HG02970 (cell line): ENCODE data around the gene TRPM6.
"Not testable (repeated sequence)": the region's sequence is repeated elsewhere in the genome, so short reads cannot be mapped to it uniquely, and the experiment has no call there.

ENCODE experiments used
- ATAC-seq: cut with Tn5 transposase; IDR thresholded peaks from one replicate; pipeline ENCODE4 v1.9.1; 2021; ENCODE audit warnings: mild to moderate bottlenecking, moderate library complexity, moderate number of reproducible peaks; ENCODE audit not compliant: unreplicated experiment, low FRiP score

TRPM6 gene

DNA sequence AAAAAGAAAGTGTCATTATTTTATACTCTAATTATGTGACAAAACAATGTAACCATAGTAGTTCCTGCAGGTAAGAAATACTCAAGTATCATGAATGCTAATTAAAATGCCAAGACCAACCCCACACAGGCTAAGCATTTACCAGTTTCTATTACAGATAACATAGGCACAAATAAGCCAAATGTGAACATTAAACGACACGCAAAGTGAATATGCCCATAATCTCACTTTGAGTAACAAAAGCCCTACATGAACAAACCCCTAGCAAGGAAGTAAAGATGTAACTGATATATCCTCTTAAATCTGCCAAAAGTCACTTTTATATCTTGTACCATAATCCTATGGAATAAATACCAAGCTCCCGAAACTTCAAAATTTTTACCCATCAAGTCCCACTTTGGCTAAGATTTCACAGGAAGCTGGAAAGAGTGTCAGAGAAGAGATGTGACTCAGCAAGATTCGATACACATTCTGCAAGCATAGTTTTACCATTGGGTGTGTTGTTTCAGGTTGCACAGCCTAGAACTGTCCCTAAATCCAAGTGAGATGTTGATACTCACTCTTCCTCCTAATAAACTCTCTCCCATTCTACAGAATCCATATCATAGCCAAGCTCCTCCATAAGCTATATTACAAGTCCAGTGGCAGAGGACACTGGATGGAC lies 28.8 kb downstream of the TRPM6 start:
- ATAC-seq = no peak

GRCh38 chr9:74856989-74857388 lies 30.7 kb downstream of the TRPM6 start:
- no peak for ATAC-seq

DNA sequence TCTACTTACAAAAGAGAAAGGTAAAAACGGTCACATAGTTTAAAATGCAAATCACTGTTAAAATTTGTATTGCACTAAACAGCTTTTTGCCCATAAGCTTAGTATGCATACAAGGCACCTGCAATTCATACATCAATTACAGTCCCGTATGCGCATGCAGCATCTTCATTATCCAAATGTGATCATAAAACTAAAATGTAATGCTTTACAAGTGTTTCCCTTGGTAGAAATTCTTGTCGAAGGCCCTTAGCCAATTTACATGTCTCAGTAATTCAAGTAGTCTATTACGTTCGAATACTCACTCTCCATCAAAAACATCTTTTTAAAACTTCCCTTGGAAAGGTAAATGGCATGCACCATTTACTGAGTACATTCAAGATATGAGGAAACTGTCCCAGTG lies 32.6 kb downstream of the TRPM6 start:
- ATAC-seq = no peak

DNA sequence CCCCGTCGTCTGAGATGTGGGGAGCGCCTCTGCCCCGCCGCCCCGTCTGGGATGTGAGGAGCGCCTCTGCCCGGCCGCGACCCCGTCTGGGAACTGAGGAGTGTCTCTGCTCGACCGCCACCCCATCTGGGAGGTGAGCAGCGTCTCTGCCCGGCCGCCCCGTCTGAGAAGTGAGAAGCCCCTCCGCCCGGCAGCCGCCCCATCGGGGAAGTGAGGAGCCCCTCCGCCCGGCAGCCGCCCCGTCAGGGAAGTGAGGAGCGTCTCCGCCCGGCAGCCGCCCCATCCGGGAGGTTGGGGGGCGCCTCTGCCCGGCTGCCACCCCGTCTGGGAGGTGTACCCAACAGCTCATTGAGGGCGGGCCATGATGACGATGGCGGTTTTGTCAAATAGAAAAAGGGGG lies 34.7 kb downstream of the TRPM6 start:
- ATAC-seq = not testable (repeated sequence)

- no peak for ATAC-seq
Measured at GRCh38 chr9:74848153-74848525, 39.6 kb downstream of the TRPM6 start.

DNA sequence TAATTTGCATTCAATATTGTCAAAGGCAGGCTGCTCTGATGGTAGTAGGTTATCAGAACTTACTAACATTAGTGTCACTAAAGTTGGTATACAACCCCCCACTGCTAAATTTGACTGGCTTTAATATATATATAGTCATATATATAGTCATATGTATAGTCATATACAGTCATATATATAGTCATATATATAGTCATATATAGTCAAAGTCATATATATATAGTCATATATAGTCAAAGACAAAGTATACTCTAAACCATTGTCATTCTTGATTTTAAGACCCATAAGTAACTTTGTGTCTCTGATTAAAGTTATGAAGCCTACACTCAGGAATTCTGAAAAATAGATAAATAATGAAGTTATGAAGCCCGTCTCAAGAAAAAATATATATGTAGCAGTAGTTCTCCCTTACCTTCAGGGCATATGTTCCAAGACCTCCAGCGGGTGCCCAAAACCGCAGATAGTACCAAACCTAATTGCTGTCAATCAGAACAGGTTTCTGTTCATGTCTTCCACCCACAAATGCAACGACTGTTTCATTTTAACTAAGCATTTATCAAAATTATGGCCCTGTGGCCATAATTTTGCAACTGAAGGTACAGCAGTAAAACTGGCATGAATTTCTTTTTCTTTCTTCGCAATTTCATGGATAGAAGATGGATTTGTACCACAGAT lies 40.1 kb downstream of the TRPM6 start:
- ATAC-seq = no peak

- no peak for ATAC-seq
Measured at GRCh38 chr9:74846766-74847165, 41.0 kb downstream of the TRPM6 start.

GRCh38 chr9:74838351-74838750 lies 49.4 kb downstream of the TRPM6 start:
- no peak for ATAC-seq

DNA sequence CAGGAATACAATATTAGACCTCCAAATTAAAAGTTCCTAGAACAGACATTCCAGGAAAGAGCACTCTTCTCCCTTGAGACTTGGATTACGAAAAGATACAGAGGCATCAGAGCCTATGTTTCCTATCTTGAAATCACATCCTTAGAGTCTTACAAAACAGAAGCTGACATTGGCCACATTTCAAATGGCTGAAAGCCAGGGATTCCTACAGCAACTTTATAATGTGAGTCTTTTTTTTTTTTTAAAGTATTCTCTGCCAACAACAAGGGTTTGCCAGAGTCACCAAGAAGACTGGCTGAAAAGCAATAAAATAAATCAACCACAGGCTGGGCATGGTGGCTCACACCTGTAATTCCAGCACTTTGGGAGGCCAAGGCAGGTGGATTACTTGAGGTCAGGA lies 63.1 kb downstream of the TRPM6 start:
- no peak for ATAC-seq

DNA sequence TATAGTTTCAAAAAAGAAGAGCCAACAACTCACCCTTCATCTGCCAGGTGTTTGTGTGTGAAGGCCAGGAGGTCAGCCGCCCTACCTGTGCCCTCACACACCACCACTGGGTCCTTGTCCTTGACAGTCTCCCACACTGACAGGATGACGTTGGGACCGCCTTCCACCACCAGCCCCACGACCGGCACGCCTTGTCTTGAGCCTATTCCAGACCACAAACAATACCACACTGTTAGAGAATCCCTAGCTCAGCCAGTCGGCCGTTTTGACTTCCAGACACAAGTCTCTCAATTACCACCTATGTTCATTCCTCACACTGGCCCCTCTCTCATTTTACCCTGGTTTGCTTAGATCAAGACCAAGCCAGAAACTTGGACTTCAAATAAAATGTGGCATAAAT lies 66.1 kb downstream of the TRPM6 start:
- ATAC-seq = no peak

- ATAC-seq = no peak
Measured at GRCh38 chr9:74817816-74818215, 69.9 kb downstream of the TRPM6 start.

DNA sequence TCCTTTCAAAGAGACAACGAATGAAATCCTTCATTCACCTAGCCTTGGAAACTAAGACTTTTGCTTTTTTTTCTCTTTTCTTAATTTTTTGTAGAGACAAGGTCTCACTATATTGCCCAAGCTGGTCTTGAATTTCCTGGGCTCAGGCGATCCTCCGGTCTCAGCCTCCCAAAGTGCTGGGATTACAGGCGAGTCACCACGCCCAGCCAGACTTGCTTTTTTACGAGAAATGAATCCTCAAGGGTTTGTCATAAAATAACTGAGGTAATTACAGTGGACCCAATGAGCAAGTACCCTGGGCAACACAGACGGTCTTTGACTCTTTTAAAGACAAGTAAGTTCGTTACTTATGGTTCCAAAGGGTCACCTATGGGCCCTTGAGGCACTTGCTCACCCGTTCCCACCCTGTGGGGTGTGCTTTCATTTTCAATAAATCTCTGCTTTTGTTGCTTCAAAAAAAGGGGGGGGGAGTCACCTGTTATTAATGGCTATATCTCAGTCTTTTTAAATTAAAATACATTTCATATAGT lies 70.4 kb downstream of the TRPM6 start:
- ATAC-seq = no peak

DNA sequence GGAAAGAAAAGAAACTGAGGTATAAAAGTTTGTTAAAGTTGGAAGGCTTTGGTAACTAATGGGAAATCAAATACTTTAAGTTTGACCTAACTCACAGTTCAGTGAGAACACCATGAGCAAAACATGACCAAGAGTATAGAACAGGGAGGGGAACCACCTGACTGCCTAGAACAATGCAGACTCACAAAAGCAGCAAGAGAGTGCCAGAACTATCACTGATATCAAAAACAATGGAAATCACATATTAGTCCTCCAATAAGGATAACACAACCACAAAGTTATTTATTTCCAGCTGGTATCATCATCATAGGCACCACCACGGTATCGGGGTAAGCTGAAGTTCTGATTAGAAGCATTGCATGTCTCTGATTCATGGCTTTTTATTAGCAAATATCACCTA lies 77.5 kb downstream of the TRPM6 start:
- no peak for ATAC-seq

DNA sequence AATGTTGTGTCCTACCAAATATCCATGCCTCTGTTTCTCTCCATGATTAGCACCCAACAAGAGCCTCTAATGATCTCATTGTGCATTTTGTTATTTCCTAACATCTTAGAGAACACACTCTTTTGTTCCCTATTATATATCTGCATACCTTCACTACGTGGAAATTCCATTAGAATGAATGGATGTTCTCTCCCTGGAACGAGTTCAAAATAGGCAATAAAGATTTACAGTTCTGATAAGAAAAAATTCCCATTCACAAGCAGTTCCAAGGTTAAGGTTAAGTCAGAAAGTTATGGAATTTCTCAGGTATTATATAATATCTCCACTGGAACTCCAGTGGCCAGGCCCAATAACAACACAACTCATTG lies 83.7 kb downstream of the TRPM6 start:
- ATAC-seq = no peak

DNA sequence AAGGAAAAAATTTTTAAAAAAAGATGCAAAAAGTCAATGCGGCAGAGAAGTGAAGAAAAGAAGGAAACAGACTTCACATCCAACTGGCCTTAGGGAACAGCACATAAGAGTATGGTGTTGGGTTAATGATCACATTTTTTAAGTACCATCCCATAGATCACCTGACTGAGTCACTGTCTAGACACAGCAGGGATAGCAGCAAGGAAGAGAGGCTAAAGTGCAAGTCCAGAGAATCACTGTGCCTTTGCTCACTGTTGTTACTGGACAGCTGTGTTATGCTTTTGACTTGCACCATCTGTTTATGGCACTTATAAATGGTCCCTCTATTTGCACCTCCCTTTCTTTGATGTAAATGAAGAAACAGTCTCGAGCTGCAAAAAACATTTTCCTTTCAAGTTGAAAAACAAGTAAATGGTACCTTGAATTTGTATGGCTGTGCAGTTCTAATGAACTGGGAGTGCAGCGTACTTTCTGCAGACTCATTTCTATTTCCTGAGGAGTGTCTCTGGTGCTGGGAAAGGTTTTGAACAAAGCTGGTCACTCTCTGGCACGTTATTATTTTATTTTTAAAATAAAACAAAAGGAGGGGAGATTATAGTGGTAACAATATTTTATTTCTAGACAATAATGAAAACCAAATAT lies 84.2 kb downstream of the TRPM6 start:
- ATAC-seq = no peak

- no peak for ATAC-seq
Measured at GRCh38 chr9:74800226-74800625, 87.5 kb downstream of the TRPM6 start.

DNA sequence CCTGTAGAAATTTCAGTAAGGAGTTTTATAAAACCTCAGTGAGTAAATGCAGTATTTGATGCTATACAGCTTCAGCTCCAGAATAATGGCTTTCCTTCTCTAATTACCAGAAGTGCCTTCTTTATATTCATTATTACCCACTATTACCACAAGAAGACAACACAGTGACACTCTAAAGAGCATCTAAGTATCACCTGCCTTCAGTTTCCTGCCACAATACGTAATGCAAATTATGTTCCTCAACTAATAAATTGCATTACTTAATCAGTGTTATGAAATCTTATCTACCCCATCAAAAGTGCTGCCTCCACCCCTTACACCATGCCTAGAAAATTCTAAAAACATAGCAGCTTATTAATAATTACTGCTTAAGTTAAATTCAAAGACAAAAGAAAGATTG lies 91.9 kb downstream of the TRPM6 start:
- no peak for ATAC-seq

GRCh38 chr9:74795081-74795480 lies 92.6 kb downstream of the TRPM6 start:
- ATAC-seq = no peak

DNA sequence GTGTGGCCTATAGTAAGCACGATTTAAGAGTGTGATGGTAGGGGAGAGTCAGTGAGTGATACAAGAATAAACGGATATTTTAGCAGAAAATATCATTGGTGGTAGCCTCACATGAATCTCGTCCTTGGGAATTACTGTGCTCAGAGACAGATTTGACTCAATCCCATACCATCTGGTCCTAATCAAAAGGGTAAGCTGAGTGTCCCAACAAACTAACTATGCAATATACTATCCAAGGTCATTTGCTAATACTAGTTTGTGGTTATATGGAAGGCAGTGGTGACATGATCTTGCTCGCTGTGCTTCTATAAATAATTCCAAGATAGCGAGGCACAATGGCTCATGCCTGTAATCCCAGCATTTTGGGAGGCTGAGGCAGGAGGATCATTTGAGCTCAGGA lies 103.2 kb downstream of the TRPM6 start:
- ATAC-seq = no peak

GRCh38 chr9:74783408-74783807 lies 104.3 kb downstream of the TRPM6 start:
- no peak for ATAC-seq

DNA sequence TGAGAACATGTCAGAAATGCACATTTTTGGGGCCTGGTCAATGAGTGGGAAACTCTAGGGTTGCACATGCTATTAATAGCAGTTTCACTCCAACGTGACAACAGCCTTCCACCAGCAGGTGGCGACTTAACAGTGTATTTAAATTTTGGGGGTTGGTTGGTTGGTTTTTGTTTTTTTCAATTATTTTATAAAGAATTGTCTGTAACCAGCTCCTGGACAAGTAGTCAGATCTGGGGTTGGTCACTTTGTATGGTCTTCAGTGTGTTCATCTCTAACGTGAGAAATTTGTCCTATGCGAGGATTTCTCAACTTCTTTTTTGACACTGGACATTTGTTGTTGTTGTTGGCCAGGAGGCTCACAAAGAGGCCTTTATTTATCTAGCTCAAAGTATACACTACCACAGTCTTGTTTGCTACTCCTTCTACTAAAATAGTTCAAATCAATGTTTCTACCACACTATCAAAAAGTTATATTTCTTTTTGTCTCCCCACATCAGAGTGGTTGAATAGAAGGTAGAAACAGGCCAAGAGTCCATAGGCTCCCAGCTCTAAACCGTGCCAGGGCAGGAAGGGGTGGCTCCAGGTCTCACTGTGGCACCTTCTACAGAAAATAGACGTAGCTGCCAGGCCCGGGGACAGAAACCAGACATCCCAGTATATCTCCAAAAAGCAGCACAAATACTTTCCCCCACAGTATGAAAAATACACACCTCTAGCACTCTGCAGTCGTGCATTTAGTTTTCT lies 110.4 kb downstream of the TRPM6 start:
- ATAC-seq = no peak
